ENCODE measurements around the gene ITCH. TPM values are rescaled to one million over a fixed set of nuclear protein-coding genes. Genes with fewer than 3 reads are reported as not detected.

ITCH gene
- total and polyA plus RNA-seq, 2 of the 8 experiments (the other 6 are each of a cell fraction or from before 2014, with no cell fraction given): 3.9 to 45.2 TPM

- Histone ChIP-seq H3K23ac (ENCODE audit: insufficient read length) (no peak overlapping the region), H2BK15ac (ENCODE audit: low read length) (no peak overlapping the region), H3K36me3 (ENCODE audit: control insufficient read depth in 2 of 4, insufficient read depth in 4 of 4, low read length in 3 of 4) (peaks cover 0 to 4% (median 1%) of the 10 kb centered on the region in 4 experiments; a peak in 4 of 8 replicates), H3K4me1 (replicated peaks in 1 of 4; ENCODE audit: control insufficient read depth in 3 of 4, insufficient read depth in 4 of 4, low read length in 3 of 4) (no peaks in the 10 kb centered on the region), H3K23me2 (ENCODE audit: low read depth, low read length) (no peaks in the 10 kb centered on the region), H3K27ac (ENCODE audit: low read depth, low read length) (no peak overlapping the region), H2BK12ac (ENCODE audit: low read depth, low read length) (no peak overlapping the region), H4K8ac (ENCODE audit: extremely low read depth, insufficient read depth, low read length) (no peak overlapping the region), H3K79me1 (ENCODE audit: low read depth, low read length) (no peaks in the 10 kb centered on the region; the same call in 1 of the 2 replicates), H3K4me2 (ENCODE audit: insufficient read depth in 1 of 2, low read depth in 2 of 2, low read length in 2 of 2) (no peak overlapping the region), H3K27me3 (replicated peaks in 1 of 4; ENCODE audit: control insufficient read depth in 3 of 4, extremely low read depth in 1 of 4, insufficient read depth in 3 of 4, low read length in 3 of 4) (no peaks in the 10 kb centered on the region), H2AFZ (ENCODE audit: low read length) (no peak overlapping the region), H3K14ac (ENCODE audit: insufficient read length) (no peak overlapping the region), H2BK120ac (replicated peaks; ENCODE audit: low read depth, low read length) (no peak overlapping the region), H3K18ac (ENCODE audit: extremely low read depth, low read length) (no peak overlapping the region), H2BK20ac (ENCODE audit: low read length) (no peak overlapping the region), H2BK5ac (ENCODE audit: low read depth, low read length) (no peak overlapping the region), H3K4ac (replicated peaks; ENCODE audit: insufficient read length, low read depth, low read length) (no peak overlapping the region), H3K9me3 (ENCODE audit: insufficient read depth in 2 of 2, low read depth in 1 of 2, low read length in 1 of 2) (no peaks in the 10 kb centered on the region), H4K5ac (ENCODE audit: insufficient read length, low read depth, low read length) (no peak overlapping the region), H2AK5ac (ENCODE audit: low read depth, low read length) (no peak overlapping the region), H3K9ac (replicated peaks in 1 of 4; ENCODE audit: extremely low read depth in 1 of 4, low read depth in 3 of 4, low read length in 3 of 4) (no peak overlapping the region; a peak in 1 of 7 replicates), H3K79me2 (ENCODE audit: control insufficient read depth in 1 of 2, insufficient read depth in 2 of 2, low read length in 2 of 2) (no peaks in the 10 kb centered on the region), H3K4me3 (ENCODE audit: extremely low read depth in 1 of 4, insufficient read depth in 2 of 4, low read depth in 3 of 4, low read length in 4 of 4) (no peak overlapping the region), H4K91ac (replicated peaks; ENCODE audit: insufficient read length, low read length) (no peak overlapping the region), H4K20me1 (replicated peaks in 1 of 2; ENCODE audit: control insufficient read depth in 1 of 2, insufficient read depth in 2 of 2, low read length in 2 of 2) (no peaks in the 10 kb centered on the region), H3K56ac (replicated peaks; ENCODE audit: insufficient read length, low read depth, low read length) (no peak overlapping the region)
- POLR2A ChIA-PET (ENCODE audit: partially characterized antibody): interaction anchor here (0.6 to 0.7 kb wide), 2 partner anchors 93 to 129 kb away, joined by 3 to 5 read pairs; no protein-coding TSS in a partner anchor
- DNase-seq (ENCODE audit: low read depth in 1 of 2, low spot score in 2 of 2): no peak
- no peak for FAIRE-seq
- TF ChIP-seq EP300 (IDR thresholded peaks at IDR 0.05; ENCODE audit: borderline replicate concordance in 1 of 2, low read depth in 2 of 2, low read length in 2 of 2) (no peak), HDAC6 (IDR thresholded peaks at IDR 0.05; ENCODE audit: low read depth, low read length) (no peak), GTF2F1 (IDR thresholded peaks at IDR 0.05; ENCODE audit: borderline replicate concordance, low read depth, low read length) (no peak), SIN3A (conservative IDR thresholded peaks at IDR 0.05 in 1 of 2, IDR thresholded peaks at IDR 0.05 in 1 of 2; ENCODE audit: low read depth in 1 of 2, low read length in 2 of 2) (no peak), CEBPB (IDR thresholded peaks at IDR 0.05; ENCODE audit: low read depth, low read length) (peak; percentile 60), MAFK (IDR thresholded peaks at IDR 0.05; ENCODE audit: low read depth, low read length) (no peak)
- WGBS, 2 experiments (ENCODE audit: extremely low coverage in 1 of 2, insufficient coverage in 1 of 2, insufficient read length in 1 of 2, insufficient replicate concordance in 2 of 2, low coverage in 1 of 2, low lambda C conversion rate in 2 of 2, missing lambda C conversion rate in 1 of 2): 95% methylated on average over 3 of the region's 3 CpGs; no CpG with 5 or more reads in 1 of the 2 experiments
- CTCF ChIA-PET (ENCODE audit: partially characterized antibody): no interaction called here
Measured at GRCh38 chr20:34431168-34431567, 68.1 kb downstream of the ITCH start.
